Astrocyte (in vitro differentiated cells and primary cell): ENCODE data around the gene MOB3A. TPM values are rescaled to one million over a fixed set of nuclear protein-coding genes. Genes with fewer than 3 reads are reported as not detected.
A peak's percentile ranks its signal among the peaks of the same experiment; 100 is the strongest.

ENCODE experiments used
- DNase-seq: peaks from one replicate; pipeline ENCODE4 v3.0.0-alpha.2; 2010; ENCODE audit warnings: low read depth
- FAIRE-seq: peaks from 2 replicates; lab custom pipeline; 2011; peaks lifted over from hg19 to GRCh38; lab: Jason Lieb, UNC
- H2AFZ ChIP-seq: 2 replicates; pipeline ENCODE4 v1.6.0; 2012; ENCODE audit warnings: low read depth, low read length, inconsistent platforms
- H3K27ac ChIP-seq: 2 replicates; pipeline ENCODE4 v1.5.1; 2011; ENCODE audit warnings: low read depth, low read length, inconsistent platforms
- H3K27me3 ChIP-seq: 2 replicates; pipeline ENCODE4 v1.6.0; 2011; ENCODE audit warnings: low read length, inconsistent platforms; ENCODE audit not compliant: insufficient read depth
- H3K36me3 ChIP-seq: 2 replicates; pipeline ENCODE4 v1.5.1; 2011; ENCODE audit warnings: low read length, inconsistent platforms; ENCODE audit not compliant: insufficient read depth
- H3K4me1 ChIP-seq: 2 replicates; pipeline ENCODE4 v1.5.1; 2011; ENCODE audit warnings: low read length, inconsistent platforms; ENCODE audit not compliant: insufficient read depth
- H3K4me2 ChIP-seq: 2 replicates; pipeline ENCODE4 v1.6.0; 2012; ENCODE audit warnings: low read length, inconsistent platforms
- H3K4me3 ChIP-seq: 2 replicates; pipeline ENCODE4 v1.5.1; 2011; ENCODE audit warnings: low read depth, mild to moderate bottlenecking, low read length, inconsistent platforms; ENCODE audit not compliant: insufficient read depth
- H3K79me2 ChIP-seq: 2 replicates; pipeline ENCODE4 v1.6.0; 2012; ENCODE audit warnings: mild to moderate bottlenecking, low read length, inconsistent platforms; ENCODE audit not compliant: insufficient read depth
- H3K9ac ChIP-seq: 2 replicates; pipeline ENCODE4 v1.6.0; 2012; ENCODE audit warnings: mild to moderate bottlenecking, low read length, inconsistent platforms
- H3K9me3 ChIP-seq: 2 replicates; pipeline ENCODE4 v1.5.1; 2012; ENCODE audit warnings: low read depth, mild to moderate bottlenecking, low read length, inconsistent platforms; ENCODE audit not compliant: insufficient read depth
- H4K20me1 ChIP-seq: 2 replicates; pipeline ENCODE4 v1.6.0; 2012; ENCODE audit warnings: low read length, inconsistent platforms; ENCODE audit not compliant: insufficient read depth
- H3K27ac Mint-ChIP-seq: one replicate; pipeline ENCODE4 v1.8.0; 2021; ENCODE audit warnings: mild to moderate bottlenecking, mixed read lengths; ENCODE audit not compliant: unreplicated experiment
- H3K27me3 Mint-ChIP-seq: one replicate; pipeline ENCODE4 v1.8.0; 2021; ENCODE audit warnings: low read depth, mixed read lengths; ENCODE audit not compliant: unreplicated experiment
- H3K36me3 Mint-ChIP-seq: one replicate; pipeline ENCODE4 v1.8.0; 2021; ENCODE audit warnings: low read depth, mixed read lengths; ENCODE audit not compliant: unreplicated experiment
- H3K4me1 Mint-ChIP-seq: one replicate; pipeline ENCODE4 v1.8.0; 2021; ENCODE audit warnings: low read depth, mixed read lengths; ENCODE audit not compliant: unreplicated experiment
- H3K4me3 Mint-ChIP-seq: one replicate; pipeline ENCODE4 v1.8.0; 2021; ENCODE audit warnings: mild to moderate bottlenecking, moderate library complexity, mixed read lengths; ENCODE audit not compliant: unreplicated experiment
- H3K9me3 Mint-ChIP-seq: one replicate; pipeline ENCODE4 v1.8.0; 2021; ENCODE audit warnings: mild to moderate bottlenecking, mixed read lengths; ENCODE audit not compliant: unreplicated experiment
- CTCF ChIP-seq: IDR thresholded peaks from 2 replicates; pipeline ENCODE4 v1.5.1; 2011; ENCODE audit warnings: low read depth, mild to moderate bottlenecking, inconsistent platforms, low read length, moderate library complexity; ENCODE audit not compliant: insufficient read depth
- EZH2 ChIP-seq: IDR thresholded peaks from 2 replicates; pipeline ENCODE4 v1.6.1; 2012; ENCODE audit warnings: mild to moderate bottlenecking, low read length, inconsistent platforms; ENCODE audit not compliant: insufficient read depth
- total RNA-seq: library from RNA; stranded (reverse); gene quantifications from 2 replicates; pipeline ENCODE4 v1.2.1, GENCODE V29; 2021

MOB3A gene
- total RNA-seq, 1 donor from 2014 or later = 45.3 TPM

DNA sequence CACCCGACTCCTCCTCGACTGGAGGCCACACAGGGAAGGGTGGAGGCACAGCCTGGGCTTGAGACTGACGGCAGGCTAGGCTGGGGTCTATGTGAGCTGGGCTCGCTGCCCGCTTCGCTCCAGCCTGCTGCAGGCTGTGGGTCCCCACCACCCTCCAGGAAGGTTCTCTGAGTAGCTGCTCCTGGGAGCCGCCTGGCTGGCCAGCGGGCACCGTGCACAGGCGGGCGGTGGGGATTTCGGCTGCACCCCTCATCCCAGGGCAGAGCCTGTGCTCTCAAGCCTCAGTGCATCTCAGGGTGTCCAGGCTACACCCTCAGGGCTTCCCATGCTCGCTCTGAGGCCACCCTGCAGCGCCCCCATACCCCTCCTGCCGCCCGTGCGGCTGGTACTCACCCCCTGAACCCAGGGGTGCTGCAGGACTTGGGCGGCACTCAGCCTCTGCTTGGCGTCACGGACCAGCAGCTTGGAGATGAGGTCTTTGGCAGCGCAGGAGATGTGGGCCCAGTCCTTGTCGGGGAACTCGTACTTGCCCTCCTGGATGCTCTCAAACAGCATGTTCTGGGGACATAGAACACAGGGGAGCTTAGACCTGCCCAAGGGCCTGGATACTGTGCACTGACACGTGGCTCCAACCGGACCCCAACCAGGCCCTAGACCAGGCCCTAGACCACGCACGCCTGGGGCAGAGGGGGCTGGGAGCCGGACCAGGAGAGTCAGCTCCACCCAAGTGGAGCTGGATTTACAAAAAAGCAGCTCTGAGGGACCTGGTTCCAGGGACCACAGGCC is 55.3 kb downstream of the MOB3A start:
- Mint-ChIP-seq H3K27me3 (no peaks in the 10 kb centered on the region), H3K36me3 (peaks cover 3% of the 10 kb centered on the region), H3K27ac (no peak overlapping the region), H3K9me3 (no peaks in the 10 kb centered on the region), H3K4me1 (peaks cover 5% of the 10 kb centered on the region), H3K4me3 (no peak overlapping the region)
- FAIRE-seq = no peak
- DNase-seq = no peak
- H4K20me1 ChIP-seq = peaks cover 25% of the 10 kb centered on the region
- peaks cover 13% of the 10 kb centered on the region for H3K4me1 ChIP-seq
- no peak overlapping the region for H3K4me2 ChIP-seq
- H3K9me3 ChIP-seq = peaks cover 1% of the 10 kb centered on the region
- H2AFZ ChIP-seq = no peak overlapping the region
- TF ChIP-seq EZH2 = no peak
- no peak for TF ChIP-seq CTCF
- peaks cover 14% of the 10 kb centered on the region for H3K79me2 ChIP-seq
- no peaks in the 10 kb centered on the region for H3K36me3 ChIP-seq
- no peaks in the 10 kb centered on the region for H3K27me3 ChIP-seq
- no peak overlapping the region for H3K4me3 ChIP-seq
- H3K9ac ChIP-seq = peak overlapping the region; percentile 54
- no peak overlapping the region for H3K27ac ChIP-seq

- Mint-ChIP-seq H3K36me3 (peaks cover 3% of the 10 kb centered on the region), H3K4me3 (no peak overlapping the region), H3K4me1 (peaks cover 5% of the 10 kb centered on the region), H3K27me3 (no peaks in the 10 kb centered on the region), H3K27ac (no peak overlapping the region), H3K9me3 (peaks cover 2% of the 10 kb centered on the region)
- H3K79me2 ChIP-seq = peaks cover 7% of the 10 kb centered on the region
- H3K27ac ChIP-seq = no peak overlapping the region
- peaks cover 18% of the 10 kb centered on the region for H4K20me1 ChIP-seq
- peaks cover 4% of the 10 kb centered on the region for H3K9me3 ChIP-seq
- no peak overlapping the region for H2AFZ ChIP-seq
- FAIRE-seq = no peak
- no peaks in the 10 kb centered on the region for H3K36me3 ChIP-seq
- TF ChIP-seq EZH2 = no peak
- TF ChIP-seq CTCF = no peak
- H3K4me3 ChIP-seq = no peak overlapping the region
- H3K4me1 ChIP-seq = peaks cover 12% of the 10 kb centered on the region
- DNase-seq = no peak
- H3K4me2 ChIP-seq = no peak overlapping the region
- no peaks in the 10 kb centered on the region for H3K27me3 ChIP-seq
- H3K9ac ChIP-seq = no peak overlapping the region
Observed at GRCh38 chr19:2039959-2040646, 56.0 kb downstream of the MOB3A start.
